Measurements from ENCODE around the gene GPR84.

The GPR84 gene

DNA sequence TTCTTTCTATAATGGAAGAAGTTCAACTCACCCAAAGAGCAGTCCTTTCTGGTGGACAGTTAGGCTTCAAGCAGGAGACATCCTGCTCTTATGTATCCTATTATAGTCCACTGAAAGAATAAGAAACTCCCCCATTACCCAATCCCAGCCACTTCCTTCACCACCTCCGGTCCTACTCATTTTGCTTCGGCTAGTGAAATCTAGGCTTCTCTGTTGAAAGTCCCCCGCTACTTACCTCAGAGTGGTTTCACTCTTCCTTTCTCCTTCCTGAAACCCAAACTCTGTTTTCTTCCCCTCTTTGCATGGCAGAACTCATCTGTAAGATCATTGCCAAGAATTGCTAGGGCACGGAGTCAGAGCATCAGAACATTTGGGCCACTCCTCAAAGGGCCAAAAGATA, at the start of gene GPR84:
Gene GPR84 (minus strand): TSS at position 74 of the 400 bp plus-strand sequence. CDS start 635 bp downstream, outside the sequence.
- no peak for DNase-seq

DNA sequence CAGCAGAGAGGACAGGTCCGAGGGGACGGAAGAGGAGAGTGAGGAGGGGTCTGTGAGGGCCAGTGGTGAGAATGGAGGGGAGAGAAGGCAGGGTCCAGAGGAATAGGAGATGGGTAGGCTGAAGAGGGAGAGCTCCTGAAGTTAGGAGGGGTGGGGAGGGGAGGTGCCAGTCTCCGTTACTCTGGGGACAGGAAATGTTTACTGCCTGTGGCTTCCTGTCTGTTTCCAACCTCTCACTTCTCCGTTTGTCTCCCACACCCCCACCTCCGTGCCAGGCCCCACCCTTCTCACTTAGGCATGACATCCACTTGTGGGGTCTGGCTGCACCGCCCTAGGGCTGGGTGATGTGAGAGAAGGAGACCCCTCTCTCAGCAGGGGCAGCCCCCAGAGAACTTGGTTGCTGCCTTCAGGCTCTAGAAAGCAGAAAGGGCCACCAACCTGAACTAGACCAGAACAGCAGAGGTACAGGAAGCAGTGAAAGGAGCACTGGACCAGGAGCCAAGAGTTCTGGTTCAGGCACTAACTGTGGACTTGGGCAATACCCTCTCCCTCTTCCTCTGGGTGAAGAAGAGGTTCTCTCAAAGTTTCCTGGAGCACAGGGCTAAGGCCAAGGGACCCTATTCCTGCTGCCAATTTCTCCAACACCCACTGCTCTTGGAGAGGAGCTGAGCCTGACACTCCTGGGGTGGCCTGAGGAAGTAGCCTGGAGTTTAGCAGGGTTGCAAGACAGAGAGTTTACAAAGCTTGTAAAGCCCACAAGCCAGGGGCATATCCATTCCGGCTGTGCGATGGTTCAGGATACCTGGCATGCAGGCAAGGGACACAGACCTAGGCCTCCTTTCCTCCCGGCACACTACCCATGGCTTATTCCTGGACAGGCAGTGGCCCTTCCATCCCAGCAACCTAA, 49.3 kb upstream of the GPR84 start:
- DNase-seq, result peak; percentile 79

DNA sequence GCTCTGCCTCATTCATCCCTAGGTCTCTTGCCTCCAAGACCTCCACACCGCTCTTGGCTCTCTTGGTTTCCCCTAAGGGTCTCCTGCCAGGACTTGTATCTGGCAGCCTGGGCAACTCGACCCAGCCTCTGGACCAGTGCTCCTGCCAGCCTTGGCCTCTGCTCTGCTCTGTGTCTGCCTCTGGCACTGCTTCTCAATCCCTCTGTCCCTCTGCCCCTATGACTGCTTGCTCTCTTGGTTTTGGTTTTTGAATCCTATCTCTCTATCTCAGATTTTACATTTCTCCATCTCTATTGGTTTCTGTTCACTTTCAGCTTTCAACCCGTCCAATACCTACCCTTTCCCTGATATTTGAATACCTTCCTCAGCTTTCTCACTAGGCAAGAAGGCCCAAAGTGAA, 48.5 kb upstream of the GPR84 start:
- no peak for DNase-seq

DNA sequence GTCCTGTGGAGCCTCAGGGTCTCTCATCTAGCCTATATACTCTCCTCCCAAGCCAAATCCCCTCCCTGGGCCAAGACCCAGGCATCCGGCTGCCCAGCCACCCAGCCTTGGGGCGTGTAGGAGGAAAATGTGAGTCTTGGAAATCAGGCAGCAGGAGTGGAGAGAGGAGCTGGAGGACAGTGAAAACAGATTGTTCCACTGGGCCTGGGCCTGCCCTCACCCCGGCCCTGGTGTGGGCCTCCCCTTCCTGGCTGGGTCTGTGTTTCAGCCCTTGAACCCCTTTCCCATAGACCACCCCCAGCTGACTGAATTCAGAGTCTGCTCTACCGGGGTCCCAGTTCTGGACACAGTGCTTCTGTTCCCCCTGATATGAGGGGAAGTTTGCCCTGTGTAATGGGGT, 48.1 kb upstream of the GPR84 start:
- no peak for DNase-seq

DNA sequence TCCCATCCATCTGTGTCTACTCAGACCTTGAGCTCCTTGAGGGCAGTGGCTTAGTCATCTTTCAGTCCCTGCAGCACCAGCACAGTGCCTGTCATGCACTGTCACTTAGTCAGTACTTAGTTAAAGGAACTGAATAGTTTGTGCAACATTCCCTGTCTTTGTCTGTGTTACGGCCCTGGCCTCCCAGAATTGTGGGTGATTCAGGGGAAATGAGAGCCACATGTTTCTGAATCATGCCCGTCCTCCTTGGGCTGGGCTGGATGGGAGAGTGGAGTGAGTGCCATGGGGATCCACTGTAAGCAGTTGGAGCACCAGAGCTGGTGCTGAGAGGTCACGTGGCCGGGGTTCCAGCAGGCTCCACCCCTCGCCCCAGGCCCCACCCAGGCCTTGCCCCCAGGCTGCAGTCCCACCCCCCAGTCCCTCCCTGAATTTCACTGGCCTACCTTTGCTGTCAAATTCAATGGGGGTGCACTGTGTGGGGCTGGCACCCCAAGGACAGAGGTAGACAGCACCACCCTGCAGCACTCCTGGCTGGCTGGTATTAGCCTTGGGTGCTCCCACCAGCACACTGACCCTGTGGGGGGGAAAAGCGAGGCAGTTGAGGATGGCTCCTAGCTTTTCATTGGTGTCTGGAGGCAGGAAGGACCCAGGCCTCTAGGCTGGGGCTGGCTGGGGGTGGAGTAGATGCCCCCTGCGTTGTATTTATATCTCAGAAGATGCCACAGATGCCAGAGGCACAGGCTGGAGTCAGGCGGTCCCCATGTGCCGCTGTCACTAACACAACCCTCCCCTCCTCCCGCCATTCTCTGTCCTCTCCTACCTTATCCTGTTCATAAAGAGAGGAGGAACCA, 47.3 kb upstream of the GPR84 start:
- DNase-seq, result peak; percentile 77

DNA sequence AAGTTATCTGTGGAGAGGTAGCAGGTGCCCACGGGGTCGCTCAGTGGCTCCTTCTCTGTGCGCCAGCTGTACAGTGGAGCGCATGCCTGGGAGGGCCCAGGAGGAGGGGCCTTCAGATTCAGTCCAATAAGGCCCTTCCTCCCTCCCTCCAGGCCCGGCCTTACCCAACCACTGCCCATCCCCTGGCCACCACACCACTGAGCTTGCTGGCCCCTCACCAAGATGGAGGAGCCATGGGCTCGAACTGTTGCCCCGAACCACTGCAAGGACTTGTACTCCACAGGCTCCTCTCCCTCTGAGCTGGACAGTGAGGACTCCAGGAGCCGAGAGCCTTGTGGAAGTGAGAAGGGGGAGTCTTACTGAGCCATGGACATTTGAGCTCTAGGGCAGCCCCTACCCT, 45.0 kb upstream of the GPR84 start:
- no peak for DNase-seq

- no peak for DNase-seq
Observed at GRCh38 chr12:54407183-54407905, 43.1 kb upstream of the GPR84 start.

DNA sequence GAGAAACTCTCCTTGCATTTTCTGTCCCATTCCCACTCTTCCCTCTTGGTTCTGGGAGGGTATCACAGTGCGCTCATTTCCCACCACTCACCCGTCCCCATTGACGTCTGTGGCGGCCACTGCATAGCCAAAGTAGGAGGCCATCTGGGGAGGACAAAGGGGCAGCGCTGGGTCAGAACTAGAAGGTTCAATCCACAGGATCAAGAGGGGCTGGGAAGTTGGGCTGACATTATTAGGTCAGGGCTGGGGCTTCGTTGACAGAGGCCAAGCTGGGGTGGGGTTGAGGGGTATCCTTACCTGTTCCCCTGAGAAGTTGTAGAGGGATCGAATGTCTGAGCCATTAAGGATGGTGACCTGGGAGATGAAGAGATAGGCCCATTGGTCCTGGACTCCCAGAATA, 41.3 kb upstream of the GPR84 start:
- no peak for DNase-seq

DNA sequence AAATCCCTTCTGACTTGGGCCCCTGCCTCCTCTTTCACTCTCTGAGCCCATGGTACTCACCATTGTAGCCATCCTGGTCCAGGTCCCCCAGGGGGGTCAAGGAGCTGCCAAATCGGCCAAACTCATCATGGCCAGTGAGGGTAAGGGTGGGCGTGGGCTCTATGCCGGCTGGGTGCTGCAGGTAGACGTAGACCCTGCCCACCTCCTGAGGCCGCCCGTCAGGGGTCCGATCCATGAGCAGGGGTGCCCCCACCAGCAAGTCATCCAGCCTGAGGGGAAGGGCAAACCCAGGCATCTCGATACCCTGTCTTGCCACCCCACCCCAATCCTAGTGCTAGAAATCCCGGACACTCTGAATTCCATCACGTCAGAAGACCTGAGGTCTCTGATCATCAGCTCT, 40.8 kb upstream of the GPR84 start:
- no peak for DNase-seq

DNA sequence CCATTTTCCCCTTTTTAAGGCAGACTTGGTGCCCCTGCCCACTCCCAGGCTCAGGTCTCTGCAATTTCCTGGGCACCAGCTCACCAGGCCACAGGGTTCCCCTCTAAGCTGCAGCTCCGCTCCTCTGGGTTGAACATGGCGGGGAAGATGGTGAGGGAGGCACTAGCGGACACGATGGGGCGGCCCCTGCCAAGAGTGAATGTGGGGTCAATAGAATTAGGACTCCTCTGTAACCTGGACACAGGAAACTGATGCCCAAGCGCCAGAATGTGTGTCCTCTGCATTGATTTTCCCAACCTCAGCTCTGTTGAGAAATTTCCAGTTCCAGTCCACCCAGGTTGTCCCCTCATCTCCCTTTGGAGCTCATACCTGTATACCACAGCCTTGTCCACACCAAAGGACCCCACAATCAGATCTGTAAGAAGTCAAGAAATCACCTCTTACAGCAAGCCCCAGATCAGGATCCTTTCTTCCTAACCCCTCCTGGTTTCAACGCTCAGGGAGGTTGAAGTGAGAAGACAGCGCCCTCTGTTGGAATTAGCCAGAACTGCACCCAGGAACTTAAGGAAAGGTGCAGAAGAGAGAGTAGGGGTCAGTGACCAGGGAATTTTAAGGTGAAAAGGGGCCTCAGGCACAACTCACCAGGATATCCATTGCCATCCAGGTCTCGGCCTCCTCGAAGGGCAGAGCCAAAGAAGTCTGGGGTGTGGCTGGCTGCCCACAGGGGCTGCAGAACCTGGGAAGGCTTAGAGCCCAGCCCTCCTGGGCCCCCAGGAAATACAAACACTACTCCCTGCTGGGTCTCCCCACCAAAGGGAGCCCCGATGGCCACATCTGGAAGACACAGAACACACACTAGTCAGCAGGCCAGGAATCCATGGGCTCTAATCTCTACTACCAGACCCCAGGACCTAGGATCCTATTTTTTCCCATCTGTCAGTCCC, 40.0 kb upstream of the GPR84 start:
- peak; percentile 86 for DNase-seq

- DNase-seq, result no peak
Observed at GRCh38 chr12:54401119-54401518, 36.8 kb upstream of the GPR84 start.

GRCh38 chr12:54398995-54399793, 34.9 kb upstream of the GPR84 start:
- DNase-seq, result peak; percentile 96

DNA sequence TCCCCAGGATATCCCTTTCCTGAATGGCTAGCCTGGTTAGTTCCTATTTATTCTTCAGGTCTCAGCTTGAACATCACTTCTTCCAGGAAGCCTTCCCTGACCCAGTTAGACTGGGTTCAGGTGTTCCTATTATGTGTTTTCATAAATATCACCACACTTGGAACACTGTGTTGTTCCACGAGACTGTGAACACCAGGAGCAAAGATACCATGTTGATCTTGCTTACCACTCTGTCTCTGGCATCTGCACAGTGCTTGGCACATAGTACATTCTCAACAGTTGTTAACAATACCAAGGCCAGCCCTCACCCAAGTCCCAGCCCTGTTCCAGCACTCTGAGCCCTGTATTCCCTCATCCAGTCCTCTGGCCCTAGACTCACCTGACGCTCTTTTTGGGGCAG, 33.9 kb upstream of the GPR84 start:
- no peak for DNase-seq

- DNase-seq, result no peak
Observed at GRCh38 chr12:54397157-54397556, 32.9 kb upstream of the GPR84 start.

DNA sequence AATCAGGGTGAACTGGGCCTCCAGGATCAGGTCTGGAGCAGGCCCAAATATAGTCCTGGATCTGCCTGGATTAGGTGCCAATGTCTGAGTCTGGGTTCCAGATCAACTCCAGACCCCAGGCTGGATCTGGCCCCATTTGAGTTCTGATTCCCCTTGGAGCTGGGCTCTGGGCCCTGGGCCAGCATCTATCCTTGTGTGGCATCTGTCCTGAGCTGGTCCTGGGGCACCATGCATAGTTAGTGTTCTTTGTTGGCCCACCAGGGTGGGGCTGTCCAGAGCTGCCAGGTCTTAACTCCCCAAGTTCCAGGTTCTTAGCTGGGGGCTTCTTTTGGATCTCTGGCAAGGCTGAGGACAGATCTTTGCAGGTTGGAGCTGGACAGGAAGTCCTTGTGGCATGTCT, 31.3 kb upstream of the GPR84 start:
- no peak for DNase-seq

DNA sequence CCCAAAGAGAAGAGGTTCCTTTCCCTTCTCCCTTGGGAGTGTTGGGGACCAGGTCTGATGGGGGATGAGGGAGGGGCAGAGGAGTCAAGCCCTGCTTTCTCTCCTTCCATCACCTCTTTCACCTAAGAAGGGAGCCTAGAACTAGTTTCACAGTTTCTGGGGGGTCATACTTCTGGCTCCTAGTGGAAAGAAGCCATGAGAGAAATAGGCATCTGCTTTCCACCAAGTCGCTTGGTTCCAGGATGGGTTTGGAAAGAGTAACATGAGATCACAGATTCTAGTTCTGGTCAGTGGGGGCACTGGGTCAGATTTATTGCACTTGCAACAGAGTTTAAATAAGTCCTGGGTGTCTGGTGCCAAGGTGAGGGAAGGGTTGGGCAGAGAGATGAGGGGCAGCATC, 30.7 kb upstream of the GPR84 start:
- DNase-seq, result no peak

DNA sequence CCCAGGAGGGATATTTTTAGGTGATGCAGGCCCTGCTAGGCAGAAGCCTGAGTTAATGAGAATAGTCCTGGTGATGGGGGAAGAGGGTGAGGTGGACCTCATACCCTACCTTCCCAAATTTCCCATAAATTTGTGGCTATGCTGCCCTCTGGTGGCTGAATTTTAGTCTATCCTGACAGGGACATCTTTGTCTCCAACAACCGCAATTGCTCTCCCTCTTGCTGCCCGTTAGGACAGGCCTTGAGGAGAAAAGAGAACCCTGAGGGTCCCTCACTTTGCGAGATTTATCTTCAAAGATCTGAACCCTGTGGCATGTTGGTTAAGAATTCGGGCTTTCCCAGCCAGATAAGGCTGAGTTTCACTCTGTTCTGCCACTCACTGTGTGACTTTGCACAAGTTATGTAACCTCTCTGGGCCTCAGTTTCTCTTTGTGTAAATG, 30.0 kb upstream of the GPR84 start:
- no peak for DNase-seq

- DNase-seq, result no peak
Observed at GRCh38 chr12:54393743-54394142, 29.5 kb upstream of the GPR84 start.

GRCh38 chr12:54393207-54393609, 28.9 kb upstream of the GPR84 start:
- DNase-seq, result no peak

DNA sequence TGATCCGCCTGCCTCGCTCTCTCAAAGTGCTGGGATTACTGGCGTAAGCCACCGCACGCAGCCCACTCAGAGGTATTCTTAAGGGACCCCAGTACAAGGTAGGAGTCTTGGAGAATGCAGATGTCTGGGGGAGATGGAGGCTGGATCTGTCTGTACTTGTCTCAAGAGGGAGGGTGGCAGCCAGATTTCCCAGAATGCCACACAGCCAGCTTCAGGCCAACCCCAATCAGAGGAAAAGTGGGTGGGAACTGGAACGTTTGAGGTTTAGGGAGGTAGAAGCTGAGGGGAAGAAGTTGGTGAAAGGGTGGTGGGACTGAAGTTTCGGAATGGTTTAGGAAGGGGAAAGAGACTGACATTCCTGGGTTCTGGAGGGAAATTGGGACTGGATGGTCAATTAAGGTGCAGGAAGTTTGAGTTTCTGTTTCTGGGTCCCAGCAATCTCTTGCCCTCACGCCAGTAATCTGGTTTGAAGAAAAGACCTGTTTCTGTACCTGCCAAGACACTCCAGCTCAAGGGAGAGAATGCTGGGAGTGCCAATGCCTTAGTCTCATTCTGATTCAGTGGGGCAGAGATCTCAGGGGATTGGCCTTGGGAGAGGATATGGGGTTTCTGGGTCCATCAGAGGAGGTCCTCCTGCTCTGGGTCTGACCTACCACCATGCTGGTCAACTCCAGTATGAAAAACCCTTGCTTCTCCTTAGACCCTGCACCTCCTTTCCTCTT, 28.4 kb upstream of the GPR84 start:
- DNase-seq, result no peak
